HFF-Myc (cell line): ENCODE data around the gene CYP27B1.
"Not testable (repeated sequence)": the region's sequence is repeated elsewhere in the genome, so short reads cannot be mapped to it uniquely, and the experiment has no call there.

Experiments
- DNase-seq: peaks from one replicate; pipeline ENCODE4 v3.0.0-alpha.2; 2011; ENCODE audit warnings: low read depth; ENCODE audit errors: extremely low read depth
- H3K4me3 ChIP-seq: replicated peaks from 2 replicates; pipeline ENCODE4 v1.5.1; 2011; ENCODE audit warnings: low read depth, mild to moderate bottlenecking, control low read depth, low read length
- CTCF ChIP-seq: IDR thresholded peaks from 2 replicates; pipeline ENCODE4 v1.5.1; 2012; ENCODE audit warnings: mild to moderate bottlenecking, low read depth, low read length, control low read depth; ENCODE audit errors: missing control alignments

Gene CYP27B1

GRCh38 chr12:57775563-57776246 is 8.8 kb upstream of the CYP27B1 start:
- DNase-seq, result no peak
- no peak overlapping the region for H3K4me3 ChIP-seq
- TF ChIP-seq CTCF, result no peak

GRCh38 chr12:57775044-57775443 is 8.2 kb upstream of the CYP27B1 start:
- H3K4me3 ChIP-seq, result no peak overlapping the region
- no peak for TF ChIP-seq CTCF
- DNase-seq, result no peak

DNA sequence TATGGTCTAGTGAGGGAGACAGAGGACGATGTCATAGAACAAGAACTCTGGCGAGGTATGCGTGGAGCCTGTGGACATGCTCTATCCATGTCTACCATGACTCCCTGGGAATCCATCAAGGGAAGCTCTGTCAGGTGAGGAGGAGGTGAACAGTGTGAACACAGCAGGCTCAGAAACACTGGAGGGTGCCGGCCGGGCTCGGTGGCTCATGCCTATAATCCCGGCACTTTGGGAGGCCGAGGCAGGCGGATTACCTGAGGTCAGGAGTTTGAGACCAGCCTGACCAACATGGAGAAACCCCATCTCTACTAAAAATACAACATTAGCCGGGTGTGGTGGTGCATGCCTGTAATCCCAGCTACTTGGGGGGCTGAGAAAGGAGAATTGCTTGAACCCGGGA is 7.8 kb upstream of the CYP27B1 start:
- DNase-seq, H3K4me3 ChIP-seq: not testable (repeated sequence)

DNA sequence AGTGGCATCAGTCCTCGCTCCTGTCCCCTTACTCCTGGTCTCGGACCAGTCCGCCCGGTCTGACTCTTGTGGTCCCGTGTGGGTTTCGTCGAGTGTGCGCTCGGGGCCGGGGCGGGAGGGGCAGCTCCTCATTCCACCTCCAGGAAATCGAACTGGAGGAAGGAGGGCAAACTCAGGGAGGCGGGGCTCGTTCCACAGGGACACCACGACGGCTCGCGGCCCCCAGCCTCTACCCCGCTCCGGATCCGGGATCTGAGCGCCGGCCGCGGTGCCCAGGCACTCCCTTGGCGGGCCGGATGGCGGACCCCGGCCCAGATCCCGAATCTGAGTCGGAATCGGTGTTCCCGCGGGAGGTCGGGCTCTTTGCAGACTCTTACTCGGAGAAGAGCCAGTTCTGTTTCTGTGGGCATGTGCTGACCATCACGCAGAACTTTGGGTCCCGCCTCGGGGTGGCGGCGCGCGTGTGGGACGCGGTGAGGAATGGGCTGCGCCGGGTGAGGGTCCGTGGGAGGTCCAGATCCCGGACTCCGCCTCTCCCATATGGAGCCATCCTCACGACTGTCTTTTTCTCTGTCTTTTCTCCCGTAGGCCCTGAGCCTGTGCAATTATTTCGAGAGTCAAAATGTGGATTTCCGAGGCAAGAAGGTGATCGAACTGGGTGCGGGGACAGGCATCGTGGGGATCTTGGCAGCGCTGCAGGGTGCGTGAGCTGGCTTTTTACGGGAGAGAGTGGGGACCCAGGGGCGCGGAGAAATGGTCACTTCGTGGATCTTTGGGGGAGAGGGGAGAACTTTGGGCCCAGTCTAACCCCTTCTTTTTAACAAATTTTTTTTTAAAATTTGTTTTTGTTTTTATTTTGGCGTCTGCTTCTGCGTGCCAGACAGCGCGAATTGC is 5.8 kb upstream of the CYP27B1 start, which contains the start of gene EEF1AKMT3:
EEF1AKMT3 (plus strand) TSS at position 186 of the 894 bp plus-strand sequence; CDS start at position 297, 111 bp downstream.
- H3K4me3 ChIP-seq, result peak within 1 kb of the TSS; percentile 93
- DNase-seq, result no peak
- no peak for TF ChIP-seq CTCF

- peak within 1 kb of the TSS; percentile 93 for H3K4me3 ChIP-seq
- TF ChIP-seq CTCF, result no peak
- peak; percentile 94 for DNase-seq
Observed at GRCh38 chr12:57771873-57772428, 5.1 kb upstream of the CYP27B1 start, which contains the start of gene METTL1. METTL1 (minus strand) TSS chr12:57772105; CDS start chr12:57772083, 22 bp downstream.

- no peak for TF ChIP-seq CTCF
- peak overlapping the region; percentile 93 for H3K4me3 ChIP-seq
Observed at GRCh38 chr12:57771236-57771872, 4.5 kb upstream of the CYP27B1 start.

DNA sequence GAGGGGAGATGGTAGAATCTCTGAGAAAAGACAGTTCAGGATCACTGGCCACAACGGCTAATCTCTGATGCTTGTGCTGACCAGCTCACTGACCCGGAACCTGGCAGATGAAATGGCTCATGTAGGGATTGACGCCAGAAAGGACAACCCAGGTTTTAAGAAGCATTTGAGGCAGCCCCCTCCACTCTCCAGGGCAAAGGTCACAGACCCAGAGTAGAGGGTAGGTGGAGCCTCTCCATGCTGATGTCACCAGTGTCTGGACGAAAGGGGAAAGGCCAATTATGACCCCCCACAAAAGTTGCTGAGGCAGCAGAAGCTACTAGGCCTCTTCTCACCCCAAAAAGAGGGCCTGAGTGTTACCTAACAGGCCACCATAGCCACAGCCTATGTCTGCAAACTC is 3.9 kb upstream of the CYP27B1 start:
- no peak for DNase-seq
- TF ChIP-seq CTCF, result no peak
- peak overlapping the region; percentile 93 for H3K4me3 ChIP-seq

More at GRCh38 chr12:57771236-57771872, 4.5 kb upstream of the CYP27B1 start:
- DNase-seq, result peak; percentile 78
